Pons (tissue), 1 donor: ENCODE measurements around the gene ELMO1.

Source experiments
- DNase-seq: peaks from one replicate; pipeline ENCODE4 v3.0.0-alpha.2; 2016; ENCODE audit warnings: low spot score

ELMO1 gene

DNA sequence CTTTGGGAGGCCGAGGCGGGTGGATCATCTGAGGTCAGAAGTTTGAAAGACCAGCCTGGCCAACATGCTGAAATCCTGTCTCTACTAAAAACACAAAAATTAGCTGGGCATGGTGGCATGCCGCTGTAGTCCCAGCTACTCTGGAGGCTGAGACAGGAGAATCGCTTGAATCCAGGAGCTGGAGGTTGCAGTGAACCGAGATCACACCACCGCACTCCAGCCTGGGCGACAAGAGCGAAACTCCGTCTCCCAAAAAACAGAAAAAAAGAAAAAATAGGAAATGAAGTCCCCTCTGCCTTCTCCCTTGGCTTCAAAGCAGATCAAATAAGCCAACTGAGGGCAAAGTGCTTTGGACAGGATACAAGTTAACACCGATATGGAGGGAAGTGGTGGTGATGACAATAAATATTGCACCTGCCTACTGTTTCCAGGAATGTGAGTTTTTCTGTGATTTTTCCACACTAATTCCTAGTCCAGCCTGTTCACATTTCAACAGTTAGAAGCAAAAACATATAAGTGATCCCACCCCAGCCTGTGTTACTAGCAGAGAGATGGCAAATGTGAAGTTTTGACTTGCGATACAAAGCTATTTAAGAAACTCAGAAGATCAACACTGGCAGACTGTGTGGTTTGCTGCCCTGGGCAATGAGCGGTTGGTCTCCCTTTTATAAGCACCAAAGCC is 433.2 kb downstream of the ELMO1 start:
- DNase-seq: no peak

DNA sequence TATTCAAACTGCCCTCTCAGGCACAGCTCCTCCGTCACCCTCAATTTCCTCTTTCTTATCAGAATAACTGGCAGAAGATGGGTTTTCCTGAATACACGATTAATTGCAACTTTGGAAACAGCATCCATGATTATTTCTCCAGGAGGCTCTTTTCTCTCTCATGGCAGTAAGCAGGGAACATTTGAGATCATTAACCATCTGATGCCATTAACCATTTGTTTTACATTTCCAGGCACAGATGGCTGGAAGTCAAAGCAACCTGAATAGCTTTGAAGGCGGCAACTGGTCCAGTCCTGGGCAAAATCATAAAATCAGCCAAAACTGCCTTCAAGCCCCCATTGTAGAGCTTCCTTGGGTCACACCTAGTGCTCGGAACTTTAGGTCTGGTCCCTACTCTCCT is 434.9 kb downstream of the ELMO1 start:
- no peak for DNase-seq

- DNase-seq: no peak
Measured at GRCh38 chr7:37011151-37011890, 437.3 kb downstream of the ELMO1 start.

DNA sequence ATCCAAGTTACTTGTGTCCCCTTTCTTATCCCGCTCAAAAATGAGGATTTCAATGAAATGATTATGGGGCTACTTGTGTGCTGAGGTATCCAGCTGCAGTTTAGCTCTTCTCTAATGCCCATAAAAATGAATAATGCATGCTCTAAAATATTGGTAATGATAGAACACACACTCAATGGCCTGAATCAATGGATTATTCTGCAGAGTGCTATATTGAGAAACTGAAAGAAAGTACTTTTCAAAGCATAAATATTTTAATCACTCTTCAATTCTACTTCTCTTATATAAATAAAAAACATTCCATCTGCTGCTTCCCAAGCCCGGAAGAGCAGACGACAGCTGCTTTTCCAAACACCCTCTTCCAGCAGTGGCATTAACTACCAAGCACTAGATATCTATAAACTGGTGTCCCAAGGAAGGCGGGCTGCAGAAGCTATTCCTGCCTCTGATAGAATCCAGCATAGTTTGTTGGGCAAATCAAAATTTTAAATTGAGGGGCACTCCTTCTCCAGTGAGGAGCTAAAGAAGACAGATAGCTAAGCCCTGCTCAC is 439.5 kb downstream of the ELMO1 start:
- DNase-seq: no peak

DNA sequence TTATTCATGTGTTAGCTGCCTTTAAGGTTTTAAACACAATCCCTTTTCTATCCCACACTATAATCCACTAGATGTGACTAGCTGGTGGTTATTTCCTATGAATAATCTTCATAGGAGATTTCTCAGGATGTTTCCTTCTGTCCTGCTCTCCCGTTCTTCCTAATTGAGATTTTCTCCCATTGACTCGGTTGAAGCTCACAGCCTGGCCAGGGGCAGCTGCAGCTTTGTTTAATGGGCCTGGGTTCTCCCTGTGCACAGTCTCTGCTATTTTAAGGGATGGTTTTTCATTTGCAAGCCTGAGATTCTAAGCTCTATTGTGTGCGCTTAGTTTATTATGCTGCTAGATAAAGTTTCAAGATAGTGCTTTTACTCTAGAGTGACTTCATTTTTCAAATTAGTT is 441.0 kb downstream of the ELMO1 start:
- DNase-seq: peak; percentile 42

DNA sequence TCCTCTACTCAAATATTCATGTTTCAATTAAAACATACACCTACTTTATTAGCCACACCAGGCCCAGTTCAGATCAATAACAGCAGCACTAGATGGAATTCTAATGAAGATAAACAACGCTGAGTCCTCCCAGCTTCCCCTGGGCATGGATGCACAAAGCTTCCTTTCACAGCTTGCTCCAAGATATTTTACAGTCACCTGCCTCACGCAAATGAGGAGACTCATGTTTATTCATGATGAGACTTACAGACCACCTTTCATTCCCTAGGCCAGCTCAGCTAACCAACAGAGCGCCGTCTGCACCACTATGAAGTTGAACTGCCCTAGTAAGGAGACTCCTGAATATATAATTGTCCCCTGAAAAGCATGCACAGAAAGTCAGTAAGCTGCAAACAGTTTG is 441.4 kb downstream of the ELMO1 start:
- peak; percentile 68 for DNase-seq

GRCh38 chr7:37006764-37007163 is 441.9 kb downstream of the ELMO1 start:
- DNase-seq: no peak

GRCh38 chr7:37000511-37000910 is 448.2 kb downstream of the ELMO1 start:
- DNase-seq: no peak

- DNase-seq: no peak
Measured at GRCh38 chr7:36999626-37000485, 448.8 kb downstream of the ELMO1 start.

GRCh38 chr7:36995776-36996175 is 452.9 kb downstream of the ELMO1 start:
- no peak for DNase-seq

DNA sequence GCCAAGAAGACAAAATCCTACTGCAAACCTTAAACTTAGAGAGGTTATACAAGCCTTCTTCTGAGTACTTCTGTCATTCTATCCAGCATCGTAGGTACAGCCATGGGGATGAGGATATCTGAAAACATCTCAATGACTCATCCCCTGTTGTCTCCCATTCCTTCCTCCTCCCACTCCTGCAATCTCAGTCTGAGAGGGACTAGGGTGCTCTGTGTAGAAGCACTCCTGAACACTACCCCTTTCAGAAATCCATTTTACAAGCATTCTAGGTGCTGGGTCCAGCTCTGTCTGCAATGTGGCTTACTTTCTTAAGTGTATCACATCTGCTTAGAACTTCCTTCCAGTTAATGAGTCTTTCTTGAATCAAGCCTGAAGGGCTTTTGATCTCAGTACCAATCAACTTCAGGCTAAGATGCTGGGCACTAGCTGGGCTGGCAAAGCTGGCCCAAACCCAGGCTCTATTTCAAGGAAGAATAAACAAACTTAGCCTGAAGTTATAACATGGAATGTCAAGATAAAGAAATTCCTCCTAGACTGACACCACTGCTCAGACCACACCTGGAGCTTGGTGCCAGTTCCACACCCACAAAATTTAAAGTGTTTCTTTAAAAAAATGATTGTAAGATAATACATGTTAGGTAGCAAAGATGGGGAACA is 454.1 kb downstream of the ELMO1 start:
- DNase-seq: no peak

DNA sequence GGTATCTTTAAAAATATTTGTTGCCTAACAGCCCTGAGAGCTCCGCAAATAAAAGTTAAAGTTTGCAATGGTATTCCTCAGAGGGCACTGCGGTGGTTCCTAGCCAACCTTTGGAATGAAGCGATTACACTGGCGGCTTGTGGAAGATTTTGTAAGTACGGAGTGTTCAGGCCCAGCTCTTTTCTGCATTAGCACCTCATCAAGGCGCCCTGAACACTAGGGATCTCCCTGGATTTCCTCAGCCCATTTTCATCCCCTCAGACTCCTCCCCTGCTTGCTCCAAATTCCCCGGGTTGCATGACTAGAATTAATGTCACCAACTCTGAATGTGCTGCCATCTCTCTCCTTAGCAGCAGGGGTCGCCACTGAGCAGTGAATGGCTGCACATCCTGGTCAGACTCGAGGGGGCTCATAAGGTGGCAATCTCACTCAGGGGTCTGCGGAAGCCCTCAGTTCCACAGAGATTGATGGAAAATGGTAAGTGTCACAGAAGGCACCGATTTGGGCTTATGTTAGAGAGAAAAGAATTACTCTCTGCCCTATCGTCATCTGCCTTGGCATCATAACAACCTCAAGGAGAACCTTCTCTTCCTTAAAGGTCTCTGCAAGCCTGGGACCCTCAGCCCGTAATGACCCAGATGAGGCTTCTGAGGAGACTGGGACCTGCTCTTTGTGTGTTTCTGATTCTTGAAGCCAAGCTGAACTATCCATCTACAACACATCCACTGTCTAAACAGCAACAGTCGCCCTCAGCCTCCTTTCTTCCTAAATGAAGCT is 461.5 kb downstream of the ELMO1 start:
- DNase-seq: peak; percentile 59

DNA sequence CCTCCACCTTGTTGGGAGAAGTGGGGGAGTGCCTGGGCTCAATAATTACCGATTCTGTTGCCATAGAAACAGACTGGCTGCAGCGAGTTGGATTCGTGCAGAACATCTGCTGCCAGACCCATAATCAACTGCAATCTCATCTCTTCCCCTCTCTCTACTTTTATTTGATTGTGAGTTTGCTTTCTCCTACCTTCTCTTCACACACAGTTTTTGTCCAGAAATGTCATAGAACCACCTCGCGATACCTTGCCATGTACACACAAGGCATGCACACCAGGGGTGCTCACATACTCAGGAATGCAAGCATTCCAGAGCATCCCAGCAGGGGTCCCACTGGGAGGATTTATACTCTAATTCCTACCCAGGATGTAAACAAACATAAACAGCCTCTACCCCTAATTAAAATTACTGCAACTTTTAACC is 462.1 kb downstream of the ELMO1 start:
- no peak for DNase-seq

DNA sequence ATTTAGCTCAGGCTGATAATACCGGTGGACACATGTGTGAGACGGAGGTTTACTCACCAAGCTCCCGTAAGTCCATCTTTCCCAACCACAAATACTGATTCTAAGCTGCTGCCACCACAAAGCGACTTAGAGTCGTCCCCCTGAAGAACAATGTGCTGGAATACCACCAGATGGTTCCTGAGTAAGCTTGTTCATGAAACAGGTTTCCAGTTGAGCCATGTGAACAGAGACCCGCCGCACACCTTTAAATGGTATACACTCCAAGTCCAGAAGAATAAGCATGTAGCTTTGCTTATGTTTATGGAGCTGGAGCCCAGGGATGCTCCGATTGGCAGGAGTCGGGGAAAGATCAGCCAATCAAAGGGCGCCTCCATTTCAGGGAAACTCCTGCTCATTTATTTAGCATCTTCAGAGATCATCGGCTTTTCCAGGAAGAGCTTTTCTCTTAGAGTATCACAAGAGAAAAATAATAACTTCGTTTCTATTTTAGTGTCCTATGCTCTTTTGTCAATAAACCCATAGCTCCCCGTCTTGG is 462.7 kb downstream of the ELMO1 start:
- peak; percentile 60 for DNase-seq

- DNase-seq: no peak
Measured at GRCh38 chr7:36985316-36985715, 463.3 kb downstream of the ELMO1 start.

DNA sequence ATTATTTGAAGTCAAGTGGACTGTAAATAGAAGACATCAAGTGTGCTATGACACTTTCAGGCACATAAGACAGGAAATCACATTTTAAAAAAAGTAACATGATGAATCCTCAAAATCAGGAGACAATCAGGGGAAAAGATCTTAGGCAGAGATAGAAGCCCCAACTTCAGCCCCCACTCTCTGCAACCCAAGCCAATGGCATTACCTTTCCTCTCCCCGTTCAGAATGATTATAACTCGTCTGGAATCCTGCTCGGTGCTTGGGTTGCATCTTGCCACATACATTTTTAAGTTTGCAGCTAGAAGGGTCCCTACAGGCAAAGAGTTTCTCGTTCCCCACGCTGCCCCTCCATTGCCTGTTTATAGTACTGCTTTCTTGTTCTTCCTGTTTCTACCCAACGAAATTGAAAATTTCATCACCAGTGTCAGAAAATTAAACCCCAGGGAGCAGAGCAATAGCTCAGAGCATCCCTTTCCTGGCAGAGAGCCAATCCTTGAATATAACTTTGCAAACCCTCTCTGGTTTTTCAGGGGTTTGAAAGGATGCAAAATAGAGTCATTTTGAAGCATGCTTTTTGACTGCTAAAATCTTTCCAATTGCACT is 463.9 kb downstream of the ELMO1 start:
- no peak for DNase-seq

- no peak for DNase-seq
Measured at GRCh38 chr7:36984041-36984521, 464.6 kb downstream of the ELMO1 start.

- DNase-seq: no peak
Measured at GRCh38 chr7:36982766-36983165, 465.9 kb downstream of the ELMO1 start.

- no peak for DNase-seq
Measured at GRCh38 chr7:36979810-36980248, 468.8 kb downstream of the ELMO1 start.

DNA sequence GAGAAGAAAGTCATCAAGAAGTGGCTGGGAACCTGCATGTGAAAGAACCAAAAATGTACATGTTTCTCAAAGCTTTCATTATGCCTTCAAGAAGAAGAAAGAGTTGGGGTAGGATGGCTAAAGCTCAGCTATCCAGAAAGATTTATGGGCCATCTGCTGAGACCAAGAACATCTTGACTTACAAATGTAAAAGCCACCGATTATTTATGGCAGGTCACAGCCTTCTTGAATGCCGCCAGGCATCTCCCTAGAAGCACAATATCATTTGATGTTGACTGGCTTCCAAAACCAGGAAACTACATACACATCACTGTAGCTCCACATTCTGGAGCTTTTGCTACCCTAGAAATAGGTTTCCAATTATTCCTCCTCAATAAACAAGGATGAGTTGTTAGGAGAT is 470.2 kb downstream of the ELMO1 start:
- DNase-seq: no peak
